ENCODE measurements around the gene CCL1. TPM values are rescaled to one million over a fixed set of nuclear protein-coding genes. Genes with fewer than 3 reads are reported as not detected.

Gene CCL1
- total and polyA plus RNA-seq, 10 of the 15 experiments (the other 5 are each of a cell fraction or from before 2014, with no cell fraction given) = 0.14 to 1.8 (median 0.40) TPM; not detected in 3

- Histone ChIP-seq H3K9me3 (replicated peaks; ENCODE audit: control insufficient read depth, insufficient read depth, low read length) (no peaks in the 10 kb centered on the region), H3K9ac (ENCODE audit: control insufficient read depth, insufficient read depth, low read length) (no peak overlapping the region), H4K20me1 (ENCODE audit: control insufficient read depth, insufficient read depth) (no peaks in the 10 kb centered on the region), H3K4me1 (ENCODE audit: control insufficient read depth, insufficient read depth, low read length) (0 out of 2 replicates have a peak, but pooled peaks cover 3% of the 10 kb centered on the region), H3K4me2 (ENCODE audit: control insufficient read depth, insufficient read depth) (no peak overlapping the region), H2AFZ (ENCODE audit: control insufficient read depth, low read depth, low read length) (no peak overlapping the region), H3K27me3 (replicated peaks in 1 of 2; ENCODE audit: control insufficient read depth in 2 of 2, insufficient read depth in 2 of 2, low read length in 1 of 2) (no peaks in the 10 kb centered on the region), H3K79me2 (ENCODE audit: control insufficient read depth, insufficient read depth, low read length) (no peaks in the 10 kb centered on the region), H3K27ac (ENCODE audit: control insufficient read depth, insufficient read depth) (no peak overlapping the region), H3K4me3 (no peak overlapping the region), H3K36me3 (ENCODE audit: control insufficient read depth in 2 of 2, insufficient read depth in 2 of 2, low read length in 1 of 2) (no peaks in the 10 kb centered on the region)
- TF ChIP-seq, protein P1, sequence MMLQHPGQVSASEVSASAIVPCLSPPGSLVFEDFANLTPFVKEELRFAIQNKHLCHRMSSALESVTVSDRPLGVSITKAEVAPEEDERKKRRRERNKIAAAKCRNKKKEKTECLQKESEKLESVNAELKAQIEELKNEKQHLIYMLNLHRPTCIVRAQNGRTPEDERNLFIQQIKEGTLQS (IDR thresholded peaks at IDR 0.05; ENCODE audit: borderline replicate concordance, extremely low read depth, low read depth, low read length) = no peak
- no peak for TF ChIP-seq SUZ12 (IDR thresholded peaks at IDR 0.05; ENCODE audit: unreplicated experiment)
- no peak for TF ChIP-seq STAT1 (conservative IDR thresholded peaks at IDR 0.05)
- no peak for TF ChIP-seq NR2C1 (IDR thresholded peaks at IDR 0.05)
- CTCF ChIA-PET = no interaction called here
- 51% methylated on average over 7 of the region's 7 CpGs for WGBS (ENCODE audit: insufficient coverage, insufficient replicate concordance, low lambda C conversion rate, missing lambda C conversion rate)
- DNase-seq (ENCODE audit: low read depth, low spot score) = no peak
- in situ Hi-C loops (cut with MboI) = no loop called here
- intact Hi-C loops (cut with micrococcal nuclease; ENCODE audit: unreplicated experiment) = no loop called here
- SMC1A ChIA-PET (ENCODE audit: uncharacterized antibody, unreplicated experiment) = no interaction called here
- RAD21 ChIA-PET (ENCODE audit: unreplicated experiment) = no interaction called here
- BruUV-seq (replicated peaks) = no TSS peak
- no peak for FAIRE-seq
- POLR2A ChIA-PET = no interaction called here
- no peak for ATAC-seq
Observed at GRCh38 chr17:34311291-34311690, 51.7 kb downstream of the CCL1 start.

Other genes starting within 250 kb of the CCL1 start
- gene CCL2, start 107.9 kb downstream of the CCL1 start, total RNA-seq (2014; rRNA removed) = not detected in 2 replicates
- not detected in 2 replicates for gene CCL2, start 107.9 kb downstream of the CCL1 start, total RNA-seq (2014; rRNA removed; fragmentation: Illumina TruSeq; extraction: Trizol)
- not detected in 2 replicates for gene CCL2, start 107.9 kb downstream of the CCL1 start, total RNA-seq (2021)
- 0.13 and 0.16 TPM in 2 replicates for gene CCL2, start 107.9 kb downstream of the CCL1 start, polyA plus RNA-seq (2011; rRNA removed)
- not detected in 2 replicates for gene CCL2, start 107.9 kb downstream of the CCL1 start, polyA plus RNA-seq (2014; fragmentation: Illumina TruSeq; extraction: Trizol)
- not detected for gene CCL2, start 107.9 kb downstream of the CCL1 start, polyA plus RNA-seq (2014; fragmentation: Nextera tagmentation; extraction: Ambion mirVana)
- gene CCL2, start 107.9 kb downstream of the CCL1 start, polyA plus RNA-seq (2014; rRNA removed) = not detected in 2 replicates
- gene CCL2, start 107.9 kb downstream of the CCL1 start, polyA plus RNA-seq (2016; fragmentation: Nextera tagmentation; extraction: Ambion mirVana) = under 1 TPM in 1 of 2 experiments, not detected in 1; 0.18 TPM
- not detected in 2 replicates for gene CCL7, start 93.0 kb downstream of the CCL1 start, total RNA-seq (2014; rRNA removed)
- gene CCL7, start 93.0 kb downstream of the CCL1 start, total RNA-seq (2014; rRNA removed; fragmentation: Illumina TruSeq; extraction: Trizol) = not detected in 2 replicates
- gene CCL7, start 93.0 kb downstream of the CCL1 start, total RNA-seq (2021) = not detected in 2 replicates
- not detected in 2 replicates for gene CCL7, start 93.0 kb downstream of the CCL1 start, polyA plus RNA-seq (2011; rRNA removed)
- not detected in 2 replicates for gene CCL7, start 93.0 kb downstream of the CCL1 start, polyA plus RNA-seq (2014; fragmentation: Illumina TruSeq; extraction: Trizol)
- not detected for gene CCL7, start 93.0 kb downstream of the CCL1 start, polyA plus RNA-seq (2014; fragmentation: Nextera tagmentation; extraction: Ambion mirVana)
- gene CCL7, start 93.0 kb downstream of the CCL1 start, polyA plus RNA-seq (2014; rRNA removed) = not detected in 2 replicates
- not detected for gene CCL7, start 93.0 kb downstream of the CCL1 start, polyA plus RNA-seq (2016; fragmentation: Nextera tagmentation; extraction: Ambion mirVana)
- gene CCL11, start 77.5 kb downstream of the CCL1 start, total RNA-seq (2014; rRNA removed) = not detected in 2 replicates
- gene CCL11, start 77.5 kb downstream of the CCL1 start, total RNA-seq (2014; rRNA removed; fragmentation: Illumina TruSeq; extraction: Trizol) = not detected in 2 replicates
- not detected in 2 replicates for gene CCL11, start 77.5 kb downstream of the CCL1 start, total RNA-seq (2021)
- not detected in 2 replicates for gene CCL11, start 77.5 kb downstream of the CCL1 start, polyA plus RNA-seq (2011; rRNA removed)
- not detected in 2 replicates for gene CCL11, start 77.5 kb downstream of the CCL1 start, polyA plus RNA-seq (2014; fragmentation: Illumina TruSeq; extraction: Trizol)
- not detected for gene CCL11, start 77.5 kb downstream of the CCL1 start, polyA plus RNA-seq (2014; fragmentation: Nextera tagmentation; extraction: Ambion mirVana)
- not detected in 2 replicates for gene CCL11, start 77.5 kb downstream of the CCL1 start, polyA plus RNA-seq (2014; rRNA removed)
- not detected for gene CCL11, start 77.5 kb downstream of the CCL1 start, polyA plus RNA-seq (2016; fragmentation: Nextera tagmentation; extraction: Ambion mirVana)
- gene CCL8, start 43.8 kb downstream of the CCL1 start, total RNA-seq (2014; rRNA removed) = not detected in 2 replicates
- gene CCL8, start 43.8 kb downstream of the CCL1 start, total RNA-seq (2014; rRNA removed; fragmentation: Illumina TruSeq; extraction: Trizol) = not detected in 2 replicates
- gene CCL8, start 43.8 kb downstream of the CCL1 start, total RNA-seq (2021) = not detected in 2 replicates
- not detected in 2 replicates for gene CCL8, start 43.8 kb downstream of the CCL1 start, polyA plus RNA-seq (2011; rRNA removed)
- not detected in 2 replicates for gene CCL8, start 43.8 kb downstream of the CCL1 start, polyA plus RNA-seq (2014; fragmentation: Illumina TruSeq; extraction: Trizol)
- gene CCL8, start 43.8 kb downstream of the CCL1 start, polyA plus RNA-seq (2014; fragmentation: Nextera tagmentation; extraction: Ambion mirVana) = not detected
- gene CCL8, start 43.8 kb downstream of the CCL1 start, polyA plus RNA-seq (2014; rRNA removed) = not detected in 2 replicates
- not detected for gene CCL8, start 43.8 kb downstream of the CCL1 start, polyA plus RNA-seq (2016; fragmentation: Nextera tagmentation; extraction: Ambion mirVana)
- not detected in 2 replicates for gene CCL13, start 6.8 kb downstream of the CCL1 start, total RNA-seq (2014; rRNA removed)
- gene CCL13, start 6.8 kb downstream of the CCL1 start, total RNA-seq (2014; rRNA removed; fragmentation: Illumina TruSeq; extraction: Trizol) = not detected in 2 replicates
- gene CCL13, start 6.8 kb downstream of the CCL1 start, total RNA-seq (2021) = not detected in 2 replicates
- gene CCL13, start 6.8 kb downstream of the CCL1 start, polyA plus RNA-seq (2011; rRNA removed) = not detected in 2 replicates
- not detected in 2 replicates for gene CCL13, start 6.8 kb downstream of the CCL1 start, polyA plus RNA-seq (2014; fragmentation: Illumina TruSeq; extraction: Trizol)
- not detected for gene CCL13, start 6.8 kb downstream of the CCL1 start, polyA plus RNA-seq (2014; fragmentation: Nextera tagmentation; extraction: Ambion mirVana)
- gene CCL13, start 6.8 kb downstream of the CCL1 start, polyA plus RNA-seq (2014; rRNA removed) = not detected in 2 replicates
- not detected for gene CCL13, start 6.8 kb downstream of the CCL1 start, polyA plus RNA-seq (2016; fragmentation: Nextera tagmentation; extraction: Ambion mirVana)
- gene TMEM132E, start 216.3 kb upstream of the CCL1 start, total RNA-seq (2014; rRNA removed) = not detected in 2 replicates
- gene TMEM132E, start 216.3 kb upstream of the CCL1 start, total RNA-seq (2014; rRNA removed; fragmentation: Illumina TruSeq; extraction: Trizol) = not detected in 2 replicates
- not detected in 2 replicates for gene TMEM132E, start 216.3 kb upstream of the CCL1 start, total RNA-seq (2021)
- not detected in 2 replicates for gene TMEM132E, start 216.3 kb upstream of the CCL1 start, polyA plus RNA-seq (2011; rRNA removed)
- gene TMEM132E, start 216.3 kb upstream of the CCL1 start, polyA plus RNA-seq (2014; fragmentation: Illumina TruSeq; extraction: Trizol) = not detected in 2 replicates
- gene TMEM132E, start 216.3 kb upstream of the CCL1 start, polyA plus RNA-seq (2014; fragmentation: Nextera tagmentation; extraction: Ambion mirVana) = not detected
- gene TMEM132E, start 216.3 kb upstream of the CCL1 start, polyA plus RNA-seq (2014; rRNA removed) = not detected in 2 replicates
- gene TMEM132E, start 216.3 kb upstream of the CCL1 start, polyA plus RNA-seq (2016; fragmentation: Nextera tagmentation; extraction: Ambion mirVana) = not detected

All from GM12878 (cell line).